ENCODE data around the gene SUSD2.

The SUSD2 gene

GRCh38 chr22:24184057-24184798 is 2.9 kb downstream of the SUSD2 start:
- intact Hi-C loops (cut with micrococcal nuclease): loop anchor here (10.0 kb wide), 1 partner anchor 341 kb away; no protein-coding TSS in a partner anchor
- Mint-ChIP-seq H3K4me3 (no peak overlapping the region), H3K9me3 (no peaks in the 10 kb centered on the region), H3K36me3 (ENCODE audit: low read depth) (peaks cover 10% of the 10 kb centered on the region), H3K27ac (no peak overlapping the region), H3K4me1 (ENCODE audit: low read depth) (peaks cover 24% of the 10 kb centered on the region), H3K27me3 (no peaks in the 10 kb centered on the region)

DNA sequence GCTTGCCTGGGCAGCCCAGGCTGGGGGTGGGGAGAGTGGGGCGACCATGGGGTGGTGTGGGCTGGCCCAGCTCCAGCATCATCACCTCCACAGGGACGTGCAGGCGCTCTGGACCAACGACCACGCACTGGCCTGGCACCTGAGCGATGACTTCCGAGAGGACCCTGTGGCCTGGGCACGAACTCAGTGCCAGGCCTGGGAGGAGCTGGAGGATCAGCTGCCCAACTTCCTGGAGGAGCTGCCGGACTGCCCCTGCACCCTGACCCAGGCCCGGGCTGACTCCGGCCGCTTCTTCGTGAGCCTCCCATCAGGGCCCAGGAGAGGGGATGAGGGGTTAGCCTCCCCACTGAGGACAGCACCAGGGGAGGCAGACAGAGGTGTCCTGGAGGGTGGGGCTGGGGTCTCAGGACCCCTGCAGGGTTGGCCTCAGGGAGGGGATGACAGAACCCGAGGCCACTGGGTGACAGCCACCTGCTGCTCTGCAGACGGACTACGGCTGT is 3.8 kb downstream of the SUSD2 start:
- Mint-ChIP-seq H3K4me1 (ENCODE audit: low read depth) (peaks cover 24% of the 10 kb centered on the region), H3K4me3 (no peak overlapping the region), H3K27me3 (no peaks in the 10 kb centered on the region), H3K36me3 (ENCODE audit: low read depth) (peaks cover 2% of the 10 kb centered on the region), H3K27ac (no peak overlapping the region), H3K9me3 (no peaks in the 10 kb centered on the region)
- intact Hi-C loops (cut with micrococcal nuclease): loop anchor here (10.0 kb wide), 1 partner anchor 340 kb away; no protein-coding TSS in a partner anchor

DNA sequence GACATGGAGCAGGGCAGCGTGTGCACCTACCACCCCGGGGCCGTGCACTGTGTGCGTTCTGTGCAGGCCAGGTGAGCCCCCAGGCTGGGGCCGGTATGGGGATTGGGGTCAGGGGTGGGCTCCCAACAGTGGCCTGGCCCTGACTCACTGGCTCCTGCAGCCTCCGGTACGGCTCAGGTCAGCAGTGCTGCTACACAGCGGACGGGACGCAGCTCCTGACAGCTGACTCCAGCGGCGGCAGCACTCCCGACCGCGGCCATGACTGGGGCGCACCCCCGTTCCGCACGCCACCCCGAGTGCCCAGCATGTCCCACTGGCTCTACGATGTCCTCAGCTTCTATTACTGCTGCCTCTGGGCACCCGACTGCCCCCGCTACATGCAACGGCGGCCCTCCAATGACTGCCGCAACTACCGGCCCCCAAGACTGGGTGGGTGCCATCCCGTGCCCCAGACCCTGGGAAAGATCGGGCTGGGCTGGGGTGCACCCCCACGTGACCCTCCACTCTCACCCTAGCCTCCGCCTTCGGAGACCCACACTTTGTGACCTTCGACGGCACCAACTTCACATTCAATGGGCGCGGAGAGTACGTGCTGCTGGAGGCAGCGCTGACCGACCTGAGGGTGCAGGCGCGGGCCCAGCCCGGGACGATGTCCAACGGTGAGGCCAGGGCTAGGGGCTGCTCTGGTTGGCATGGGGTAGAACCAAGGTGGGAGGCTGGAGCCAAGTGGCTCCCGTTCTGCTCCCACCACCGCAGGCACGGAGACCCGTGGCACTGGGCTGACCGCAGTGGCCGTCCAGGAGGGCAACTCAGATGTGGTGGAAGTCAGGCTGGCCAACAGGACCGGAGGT is 4.4 kb downstream of the SUSD2 start:
- H3K27me3 Mint-ChIP-seq: no peaks in the 10 kb centered on the region
- no peak overlapping the region for H3K27ac Mint-ChIP-seq
- no peaks in the 10 kb centered on the region for H3K9me3 Mint-ChIP-seq
- no peaks in the 10 kb centered on the region for H3K36me3 Mint-ChIP-seq (ENCODE audit: low read depth)
- no peak overlapping the region for H3K4me3 Mint-ChIP-seq
- intact Hi-C loops (cut with micrococcal nuclease): loop anchor here (10.0 kb wide), 1 partner anchor 339 kb away; no protein-coding TSS in a partner anchor
- H3K4me1 Mint-ChIP-seq (ENCODE audit: low read depth): peaks cover 24% of the 10 kb centered on the region

DNA sequence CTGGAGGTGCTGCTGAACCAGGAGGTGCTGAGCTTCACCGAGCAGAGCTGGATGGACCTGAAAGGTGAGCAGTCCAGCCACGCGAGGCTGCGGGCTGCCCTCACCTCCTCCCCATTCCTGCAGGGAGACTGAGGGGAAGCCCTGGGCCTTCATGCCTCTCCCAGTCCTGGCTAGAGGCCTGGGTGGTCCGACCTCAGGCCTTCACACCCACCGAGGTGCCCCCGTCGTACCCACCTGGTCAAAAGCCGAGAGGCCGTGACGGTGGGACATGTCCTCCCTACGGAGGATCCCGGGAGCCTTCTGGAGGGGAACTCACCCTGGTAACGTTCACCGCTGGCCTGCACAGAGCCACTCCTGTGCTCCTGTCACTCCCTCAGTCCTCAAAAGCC is 5.1 kb downstream of the SUSD2 start:
- no peaks in the 10 kb centered on the region for H3K36me3 Mint-ChIP-seq (ENCODE audit: low read depth)
- H3K4me1 Mint-ChIP-seq (ENCODE audit: low read depth): peaks cover 26% of the 10 kb centered on the region
- H3K4me3 Mint-ChIP-seq: no peak overlapping the region
- H3K27ac Mint-ChIP-seq: no peak overlapping the region
- no peaks in the 10 kb centered on the region for H3K27me3 Mint-ChIP-seq
- no peaks in the 10 kb centered on the region for H3K9me3 Mint-ChIP-seq
- intact Hi-C loops (cut with micrococcal nuclease): loop anchor here (10.0 kb wide), 1 partner anchor 338 kb away; no protein-coding TSS in a partner anchor

DNA sequence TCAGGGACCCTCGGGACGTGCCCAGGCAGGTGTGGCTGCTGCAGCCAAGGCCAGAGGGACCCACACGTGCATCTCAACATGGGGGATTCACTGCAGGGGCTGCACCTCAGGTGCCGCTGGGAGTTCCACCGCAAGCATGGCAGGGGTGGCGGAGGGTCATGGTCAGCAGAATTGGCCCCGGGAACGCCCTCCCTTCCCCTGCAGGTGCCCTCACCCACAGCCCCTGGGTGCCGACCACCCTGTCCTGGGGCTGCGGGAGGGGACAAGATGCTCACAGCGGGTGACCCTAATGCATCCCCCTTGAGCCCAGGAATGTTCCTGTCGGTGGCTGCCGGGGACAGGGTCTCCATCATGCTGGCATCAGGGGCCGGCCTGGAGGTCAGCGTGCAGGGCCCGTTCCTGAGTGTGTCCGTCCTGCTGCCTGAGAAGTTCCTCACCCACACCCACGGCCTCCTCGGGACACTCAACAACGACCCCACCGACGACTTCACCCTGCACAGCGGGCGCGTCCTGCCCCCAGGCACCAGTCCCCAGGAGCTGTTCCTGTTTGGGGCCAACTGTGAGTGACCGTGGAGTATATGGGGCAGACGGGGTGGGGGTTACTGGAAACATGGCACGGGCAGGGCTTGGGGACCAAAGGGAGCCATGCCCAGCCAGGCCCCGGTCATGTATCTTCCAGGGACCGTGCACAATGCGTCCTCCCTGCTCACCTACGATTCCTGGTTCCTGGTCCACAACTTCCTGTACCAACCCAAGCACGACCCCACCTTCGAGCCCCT is 5.8 kb downstream of the SUSD2 start:
- H3K9me3 Mint-ChIP-seq: no peaks in the 10 kb centered on the region
- H3K36me3 Mint-ChIP-seq (ENCODE audit: low read depth): no peaks in the 10 kb centered on the region
- H3K27ac Mint-ChIP-seq: peak overlapping the region; percentile 7
- peaks cover 33% of the 10 kb centered on the region for H3K4me1 Mint-ChIP-seq (ENCODE audit: low read depth)
- intact Hi-C loops (cut with micrococcal nuclease): loop anchor here (10.0 kb wide), 1 partner anchor 338 kb away; no protein-coding TSS in a partner anchor
- H3K4me3 Mint-ChIP-seq: no peak overlapping the region
- no peaks in the 10 kb centered on the region for H3K27me3 Mint-ChIP-seq

DNA sequence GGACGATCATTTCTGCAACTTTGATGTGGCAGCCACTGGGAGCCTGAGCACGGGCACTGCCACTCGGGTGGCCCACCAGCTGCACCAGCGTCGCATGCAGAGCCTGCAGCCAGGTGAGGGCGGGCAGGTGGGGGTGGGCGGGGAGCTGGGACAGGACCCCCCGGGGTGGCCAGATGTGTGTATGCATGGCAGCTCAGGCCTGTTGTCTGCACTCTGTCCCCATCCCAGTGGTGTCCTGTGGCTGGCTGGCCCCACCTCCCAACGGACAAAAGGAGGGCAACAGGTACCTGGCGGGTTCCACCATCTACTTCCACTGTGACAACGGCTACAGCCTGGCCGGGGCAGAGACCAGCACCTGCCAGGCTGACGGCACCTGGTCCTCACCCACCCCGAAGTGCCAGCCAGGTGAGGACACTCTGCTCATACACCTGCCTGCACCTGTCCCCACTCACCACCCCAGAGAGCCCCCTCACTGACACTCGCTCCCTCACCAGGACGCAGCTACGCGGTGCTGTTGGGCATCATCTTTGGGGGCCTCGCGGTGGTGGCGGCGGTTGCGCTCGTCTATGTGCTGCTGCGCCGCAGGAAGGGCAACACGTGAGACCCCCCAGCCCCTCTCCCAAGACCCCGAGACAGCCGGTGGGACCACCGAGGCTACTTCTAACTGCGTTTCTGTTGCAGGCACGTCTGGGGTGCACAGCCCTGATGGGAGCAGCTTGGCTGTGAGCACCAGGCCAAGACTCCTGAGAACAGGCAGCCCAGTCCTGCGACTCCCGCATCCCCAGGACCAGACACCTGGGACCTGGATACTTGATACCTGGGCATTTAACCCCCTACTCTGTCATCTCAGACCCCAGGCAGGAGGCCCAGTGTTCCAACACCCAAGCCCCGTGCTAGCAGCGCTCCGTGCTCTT is 6.7 kb downstream of the SUSD2 start:
- H3K9me3 Mint-ChIP-seq: no peaks in the 10 kb centered on the region
- intact Hi-C loops (cut with micrococcal nuclease): loop anchor here (2.0 to 10.0 kb wide), 2 partner anchors 59 to 337 kb away; no protein-coding TSS in a partner anchor
- no peaks in the 10 kb centered on the region for H3K27me3 Mint-ChIP-seq
- peak overlapping the region; percentile 7 for H3K27ac Mint-ChIP-seq
- peaks cover 41% of the 10 kb centered on the region for H3K4me1 Mint-ChIP-seq (ENCODE audit: low read depth)
- H3K36me3 Mint-ChIP-seq (ENCODE audit: low read depth): no peaks in the 10 kb centered on the region
- H3K4me3 Mint-ChIP-seq: no peak overlapping the region

DNA sequence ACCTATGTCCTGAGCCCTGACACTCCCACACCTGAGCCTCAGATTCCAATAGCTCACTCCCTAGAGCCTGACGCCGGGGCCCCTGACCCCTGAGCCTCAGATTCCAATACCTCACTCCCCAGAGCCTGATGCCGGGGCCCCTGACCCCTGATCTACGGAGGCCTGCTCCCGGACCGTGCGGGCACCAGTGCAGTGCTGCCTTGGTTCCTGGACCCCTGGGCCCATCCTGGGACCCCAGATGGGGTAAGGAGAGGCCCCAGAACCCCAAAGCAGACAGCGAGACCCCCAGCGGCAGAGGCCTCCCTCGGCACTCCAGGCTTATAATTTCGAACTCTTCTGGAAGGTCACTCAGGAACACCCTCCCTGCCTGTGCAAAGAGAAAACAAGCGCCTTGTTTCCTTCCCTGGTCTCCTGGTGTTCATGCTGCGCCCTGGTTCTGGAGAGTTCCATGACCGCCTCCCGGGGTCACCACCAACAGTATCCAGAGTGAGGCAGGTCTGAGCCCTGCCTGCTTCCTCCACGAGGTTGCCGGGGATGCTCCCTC is 7.5 kb downstream of the SUSD2 start:
- peak overlapping the region; percentile 78 for H3K27ac Mint-ChIP-seq
- H3K4me3 Mint-ChIP-seq: no peak overlapping the region
- H3K4me1 Mint-ChIP-seq (ENCODE audit: low read depth): peaks cover 41% of the 10 kb centered on the region
- no peaks in the 10 kb centered on the region for H3K9me3 Mint-ChIP-seq
- intact Hi-C loops (cut with micrococcal nuclease): loop anchor here (2.0 to 10.0 kb wide), 2 partner anchors 58 to 336 kb away; no protein-coding TSS in a partner anchor
- no peaks in the 10 kb centered on the region for H3K36me3 Mint-ChIP-seq (ENCODE audit: low read depth)
- H3K27me3 Mint-ChIP-seq: no peaks in the 10 kb centered on the region

DNA sequence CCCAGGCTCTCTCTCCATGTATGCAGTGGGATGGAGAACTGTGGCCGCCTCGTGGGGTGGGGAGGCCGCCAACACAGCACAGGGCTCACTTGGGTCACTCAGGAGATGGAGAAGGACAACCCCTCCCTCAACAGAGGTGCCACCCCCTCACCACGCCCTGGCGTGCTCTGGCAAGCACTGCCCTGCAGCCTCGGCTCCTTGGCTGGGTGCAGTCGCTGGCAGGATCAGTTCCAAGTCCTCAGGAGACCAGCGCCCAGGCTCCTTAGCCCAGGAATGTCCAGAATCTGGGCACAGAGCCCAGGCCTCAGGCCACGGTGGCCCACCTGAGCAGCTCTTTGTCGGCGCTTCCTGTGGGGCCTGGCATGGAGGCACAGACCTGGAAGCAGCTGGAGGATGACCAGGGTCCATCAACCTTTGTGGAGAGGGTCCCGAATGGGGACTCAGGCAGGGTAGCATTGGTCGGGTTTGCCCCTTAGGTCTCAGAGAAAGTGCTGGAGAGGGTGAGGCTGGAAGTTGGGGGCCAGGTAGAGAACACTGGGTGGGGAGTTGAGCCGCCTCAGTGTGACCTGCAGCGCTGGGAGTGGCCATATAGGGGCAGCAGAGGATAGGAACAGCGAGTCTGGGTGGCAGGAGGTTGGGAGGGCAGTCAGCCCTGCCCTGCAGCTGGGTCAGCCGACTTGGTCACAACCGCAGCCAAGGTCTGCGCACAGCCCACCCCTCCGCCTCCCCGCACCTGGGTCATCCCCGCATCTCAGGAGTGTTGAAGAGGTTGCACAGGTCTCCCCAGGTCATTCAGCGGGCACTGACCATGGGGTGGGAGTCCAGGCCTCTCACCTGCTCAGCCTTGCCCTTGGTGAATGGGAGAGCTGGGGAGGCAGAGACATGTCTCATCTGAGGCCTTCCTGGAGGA is 8.2 kb downstream of the SUSD2 start:
- H3K36me3 Mint-ChIP-seq (ENCODE audit: low read depth): no peaks in the 10 kb centered on the region
- no peak overlapping the region for H3K4me3 Mint-ChIP-seq
- no peaks in the 10 kb centered on the region for H3K27me3 Mint-ChIP-seq
- H3K4me1 Mint-ChIP-seq (ENCODE audit: low read depth): peaks cover 41% of the 10 kb centered on the region
- intact Hi-C loops (cut with micrococcal nuclease): loop anchor here (2.0 to 10.0 kb wide), 2 partner anchors 57 to 335 kb away; no protein-coding TSS in a partner anchor
- no peaks in the 10 kb centered on the region for H3K9me3 Mint-ChIP-seq
- peak overlapping the region; percentile 78 for H3K27ac Mint-ChIP-seq

GRCh38 chr22:24190159-24190540 is 8.9 kb downstream of the SUSD2 start:
- Mint-ChIP-seq H3K4me1 (ENCODE audit: low read depth) (peaks cover 41% of the 10 kb centered on the region), H3K27me3 (no peaks in the 10 kb centered on the region), H3K9me3 (no peaks in the 10 kb centered on the region), H3K27ac (peak overlapping the region; percentile 78), H3K36me3 (ENCODE audit: low read depth) (no peaks in the 10 kb centered on the region), H3K4me3 (no peak overlapping the region)
- intact Hi-C loops (cut with micrococcal nuclease): no loop called here

DNA sequence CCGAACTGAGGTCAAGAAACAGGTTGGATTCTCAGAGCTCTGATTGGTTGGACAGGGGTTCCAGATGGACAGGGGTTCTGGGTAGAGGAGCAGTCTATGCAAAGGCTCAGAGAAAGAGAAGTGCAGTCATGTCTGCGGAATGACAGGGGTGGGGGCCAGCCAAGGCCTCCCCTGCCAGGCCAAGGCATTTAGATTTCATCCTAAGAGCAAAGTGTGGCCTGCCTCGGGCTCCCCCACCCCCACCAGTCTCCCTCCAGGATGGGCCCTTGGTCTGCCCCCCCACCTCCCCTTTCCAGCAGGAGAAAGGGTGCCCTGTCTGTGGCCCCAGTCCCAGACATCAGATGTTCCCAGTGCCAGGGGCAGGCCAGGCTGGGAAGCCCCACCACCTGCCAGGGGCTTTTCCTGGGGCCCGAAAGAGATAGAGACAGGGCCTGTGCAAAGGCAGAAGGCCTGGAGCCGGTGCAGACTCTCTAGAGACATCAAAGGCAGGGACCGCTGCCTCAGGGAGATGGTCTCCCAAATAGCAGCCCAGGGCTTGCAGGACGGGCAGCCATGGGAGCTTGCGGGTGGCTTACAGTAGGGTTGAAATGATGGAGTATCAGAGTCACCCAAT is 9.4 kb downstream of the SUSD2 start:
- Mint-ChIP-seq H3K4me3 (no peak overlapping the region), H3K27ac (peak overlapping the region; percentile 78), H3K27me3 (no peaks in the 10 kb centered on the region), H3K36me3 (ENCODE audit: low read depth) (no peaks in the 10 kb centered on the region), H3K9me3 (no peaks in the 10 kb centered on the region), H3K4me1 (ENCODE audit: low read depth) (peaks cover 44% of the 10 kb centered on the region)
- intact Hi-C loops (cut with micrococcal nuclease): no loop called here

GRCh38 chr22:24191381-24191841 is 10.1 kb downstream of the SUSD2 start:
- intact Hi-C loops (cut with micrococcal nuclease): no loop called here
- no peaks in the 10 kb centered on the region for H3K36me3 Mint-ChIP-seq (ENCODE audit: low read depth)
- no peaks in the 10 kb centered on the region for H3K27me3 Mint-ChIP-seq
- H3K9me3 Mint-ChIP-seq: no peaks in the 10 kb centered on the region
- H3K27ac Mint-ChIP-seq: peak overlapping the region; percentile 78
- H3K4me3 Mint-ChIP-seq: no peak overlapping the region
- peaks cover 51% of the 10 kb centered on the region for H3K4me1 Mint-ChIP-seq (ENCODE audit: low read depth)
